HG03575 (cell line): Measurements from ENCODE around the gene CELA3A.

Experiments
- ATAC-seq: cut with Tn5 transposase; IDR thresholded peaks from one replicate; pipeline ENCODE4 v1.9.1; 2021; ENCODE audit not compliant: unreplicated experiment, insufficient number of reproducible peaks, low FRiP score; ENCODE audit errors: extremely low read depth

The CELA3A gene

DNA sequence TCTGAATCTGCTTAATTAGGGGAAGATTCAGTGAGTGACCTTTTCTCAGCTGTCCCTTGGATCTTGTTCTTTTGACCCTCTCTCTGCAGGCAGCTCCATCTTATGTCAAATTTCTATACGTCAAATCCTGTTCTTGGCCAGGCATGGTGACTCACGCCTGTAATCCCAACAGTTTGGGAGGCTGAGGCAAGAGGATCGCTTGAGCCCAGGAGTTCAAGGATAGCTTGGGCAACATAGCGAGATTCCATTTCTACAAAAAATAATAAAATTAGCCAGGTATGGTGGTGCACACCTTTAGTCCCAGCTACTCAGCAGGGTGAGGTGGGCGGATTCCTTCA is 38.8 kb downstream of the CELA3A start:
- no peak for ATAC-seq

DNA sequence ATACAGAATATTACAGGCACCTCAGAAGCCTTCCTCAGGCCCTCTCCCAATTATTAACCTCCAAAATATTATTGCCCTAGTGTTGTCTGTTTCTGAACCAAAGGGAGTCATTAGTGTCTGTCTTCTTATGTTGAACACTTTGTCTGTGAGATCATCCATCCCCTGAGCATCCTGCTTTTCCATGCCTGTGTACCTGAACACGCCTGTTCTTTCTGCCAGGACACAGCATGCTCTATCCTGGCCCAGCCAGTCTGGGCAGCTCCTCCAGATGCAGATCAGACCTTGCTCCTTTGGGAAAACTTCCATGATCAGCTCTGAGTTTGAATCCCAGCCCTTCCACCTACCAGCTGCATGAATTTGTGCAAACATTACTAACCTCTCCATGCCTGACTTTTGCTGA is 40.0 kb downstream of the CELA3A start:
- no peak for ATAC-seq

DNA sequence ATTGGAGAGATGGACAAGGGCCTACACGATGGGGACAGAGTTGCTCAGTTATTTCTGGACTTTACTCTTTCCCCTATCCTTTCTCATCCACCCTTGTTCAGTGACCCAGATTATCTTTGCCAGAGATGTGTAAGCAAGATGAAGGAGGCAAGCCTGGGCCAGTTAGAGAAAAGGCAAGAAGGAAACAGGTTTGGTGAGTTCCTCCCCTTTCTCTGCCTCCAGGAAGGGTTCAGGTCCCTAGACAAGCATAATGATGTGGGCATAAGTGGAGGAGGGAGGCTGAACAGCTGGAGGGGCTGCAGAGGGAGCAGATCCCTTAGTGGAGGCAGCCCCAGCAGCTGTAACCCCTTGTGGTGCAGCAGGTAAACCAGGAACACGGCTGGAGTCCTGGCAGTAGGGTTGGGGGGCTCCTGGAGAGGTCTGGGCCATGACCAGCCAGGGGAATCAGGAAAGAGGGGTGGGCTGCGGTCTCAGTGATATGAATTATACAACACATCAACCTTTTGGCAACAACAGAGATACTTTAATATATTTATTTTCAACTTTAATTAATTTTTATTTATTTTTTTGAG is 41.8 kb downstream of the CELA3A start:
- ATAC-seq, result no peak

DNA sequence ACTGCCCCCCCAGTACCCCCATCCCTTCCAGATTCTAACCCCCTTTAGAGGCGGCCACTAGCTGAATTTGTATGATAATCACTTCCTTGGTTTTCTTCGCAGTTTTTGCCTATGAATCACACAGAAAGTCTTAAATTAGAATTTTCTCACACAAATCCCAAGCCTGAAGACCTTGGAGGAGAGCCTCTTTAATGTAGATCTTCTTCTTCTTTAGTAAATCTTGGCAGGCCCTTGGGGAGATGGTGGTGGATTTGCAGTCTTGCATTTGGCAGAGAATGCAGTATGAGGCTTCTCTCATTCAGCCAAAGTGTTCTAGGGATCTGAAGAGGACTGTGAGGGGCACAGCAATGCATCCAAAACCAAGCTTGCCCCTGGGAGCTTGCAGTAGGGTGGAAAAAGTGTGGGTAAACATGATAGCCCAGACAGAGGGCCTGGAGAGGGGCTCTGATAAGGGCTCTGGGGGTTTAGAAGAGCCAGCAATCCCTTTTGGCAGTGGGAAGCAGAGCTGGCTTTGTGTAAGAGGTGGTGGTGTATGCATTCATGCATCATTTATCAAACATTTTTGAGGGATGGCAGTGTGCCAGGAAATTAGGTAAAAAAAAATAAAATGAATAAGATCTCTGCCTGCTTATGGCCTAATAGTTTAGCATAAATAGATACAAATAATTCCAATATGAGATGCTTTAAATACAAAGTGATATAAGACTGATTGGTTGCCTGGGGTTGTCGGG is 43.4 kb downstream of the CELA3A start:
- no peak for ATAC-seq

DNA sequence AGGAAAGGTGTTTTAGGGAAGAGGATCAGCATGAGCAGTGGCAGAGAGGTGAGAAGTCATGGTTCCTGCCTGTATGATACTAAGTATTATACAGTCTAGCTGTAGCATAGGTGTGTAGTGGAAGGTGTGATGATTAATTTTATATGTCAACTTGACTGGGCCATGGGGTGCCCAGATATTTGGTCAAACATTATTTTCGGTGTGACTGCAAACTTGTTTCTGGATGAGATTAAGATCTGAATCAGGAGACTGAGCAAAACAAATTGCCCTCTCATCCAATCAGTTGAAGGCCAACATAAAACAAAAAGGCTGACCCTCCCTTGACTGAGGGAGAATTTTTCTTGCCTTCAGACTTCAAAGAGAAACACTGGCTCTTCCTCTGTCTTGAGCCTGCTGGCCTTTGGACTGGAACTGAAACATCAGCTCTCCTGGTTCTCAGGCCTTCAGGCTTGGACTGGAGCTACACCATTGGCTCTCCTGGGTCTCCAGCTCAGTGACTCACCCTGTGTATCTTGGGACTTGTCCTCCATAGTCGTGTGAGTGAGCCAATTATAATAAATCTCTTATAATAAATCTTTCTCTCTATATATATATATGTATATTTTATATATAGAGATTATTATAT is 44.3 kb downstream of the CELA3A start:
- no peak for ATAC-seq

DNA sequence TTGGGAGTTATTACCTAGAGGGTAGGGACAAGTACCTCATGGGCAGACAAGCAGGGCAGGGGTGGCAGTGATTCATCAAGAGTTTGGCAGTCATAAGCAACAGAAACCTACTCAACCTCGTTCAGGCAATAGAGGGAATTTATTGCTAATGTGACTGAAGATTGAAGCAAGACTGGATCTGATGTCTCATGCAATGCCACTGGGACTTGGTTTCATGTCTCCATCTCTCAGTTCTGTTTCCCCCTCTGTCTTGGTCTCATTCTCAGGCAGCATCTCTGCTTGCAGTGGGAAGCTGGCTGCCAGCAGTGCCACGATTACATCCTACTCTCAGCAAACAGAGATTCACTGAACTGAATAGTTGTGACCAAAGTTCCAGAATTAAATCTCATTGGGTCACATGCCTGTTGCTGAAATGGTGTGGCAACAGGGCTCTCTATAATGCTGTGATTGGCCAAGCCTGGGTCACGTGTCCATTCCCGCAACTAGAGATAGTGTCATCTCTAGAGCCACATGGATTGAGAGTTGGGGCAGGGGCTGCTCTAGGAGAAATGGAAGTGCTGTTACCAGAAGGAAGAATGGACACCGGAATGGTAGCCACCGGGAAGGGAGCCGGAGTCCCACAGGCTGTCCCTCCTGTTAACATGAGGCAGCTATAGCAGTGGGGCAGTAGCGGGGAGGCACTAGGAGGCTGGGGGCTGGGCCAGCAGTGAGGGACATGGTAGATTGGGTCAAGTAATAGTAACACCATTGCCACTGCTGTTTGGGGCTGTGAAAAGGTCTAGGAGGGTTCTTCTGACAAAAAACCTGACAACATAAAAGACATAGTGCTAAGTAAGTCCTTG is 47.1 kb downstream of the CELA3A start:
- ATAC-seq, result no peak

DNA sequence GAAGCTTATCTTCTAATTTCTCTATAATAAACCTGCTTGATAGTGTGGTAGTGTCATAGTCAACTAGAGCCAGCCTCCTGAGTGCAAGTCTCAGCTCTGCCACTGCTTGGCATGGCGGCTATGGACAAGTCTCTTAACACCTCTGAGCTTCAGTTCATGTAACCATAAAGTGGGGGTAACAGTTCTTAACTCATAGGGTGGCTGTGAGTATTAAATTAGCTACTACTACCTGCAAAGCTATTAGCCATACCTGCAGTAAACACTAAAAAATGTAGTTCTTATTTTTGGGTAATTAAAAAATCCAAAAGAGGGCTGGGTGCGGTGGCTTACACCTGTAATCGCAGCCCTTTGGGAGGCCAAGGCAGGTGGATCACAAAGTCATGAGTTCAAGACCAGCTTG is 48.9 kb downstream of the CELA3A start:
- no peak for ATAC-seq

DNA sequence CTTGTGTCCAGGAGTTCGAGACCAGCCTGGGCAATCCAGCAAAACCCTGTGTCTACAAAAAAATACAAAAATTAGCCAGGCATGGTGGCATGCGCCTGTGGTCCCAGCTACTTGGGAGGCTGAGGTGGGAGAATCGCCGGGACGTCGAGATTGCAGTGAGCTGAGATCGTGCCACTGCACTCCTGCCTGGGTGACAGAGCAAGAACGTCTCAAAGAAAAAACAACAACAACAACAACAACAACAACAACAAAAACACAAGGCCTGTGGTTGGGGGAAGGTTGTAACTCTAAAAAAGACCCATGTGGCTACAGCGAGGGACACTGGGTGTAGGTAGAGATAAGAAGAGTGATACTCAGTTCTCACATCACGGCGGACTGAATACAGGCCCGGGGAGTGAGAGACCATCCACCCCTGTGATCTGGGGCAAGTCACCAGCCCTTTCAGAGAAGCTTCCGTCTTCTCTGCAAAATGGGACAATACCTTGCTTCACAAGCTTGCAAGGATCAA is 50.2 kb downstream of the CELA3A start:
- ATAC-seq, result no peak

DNA sequence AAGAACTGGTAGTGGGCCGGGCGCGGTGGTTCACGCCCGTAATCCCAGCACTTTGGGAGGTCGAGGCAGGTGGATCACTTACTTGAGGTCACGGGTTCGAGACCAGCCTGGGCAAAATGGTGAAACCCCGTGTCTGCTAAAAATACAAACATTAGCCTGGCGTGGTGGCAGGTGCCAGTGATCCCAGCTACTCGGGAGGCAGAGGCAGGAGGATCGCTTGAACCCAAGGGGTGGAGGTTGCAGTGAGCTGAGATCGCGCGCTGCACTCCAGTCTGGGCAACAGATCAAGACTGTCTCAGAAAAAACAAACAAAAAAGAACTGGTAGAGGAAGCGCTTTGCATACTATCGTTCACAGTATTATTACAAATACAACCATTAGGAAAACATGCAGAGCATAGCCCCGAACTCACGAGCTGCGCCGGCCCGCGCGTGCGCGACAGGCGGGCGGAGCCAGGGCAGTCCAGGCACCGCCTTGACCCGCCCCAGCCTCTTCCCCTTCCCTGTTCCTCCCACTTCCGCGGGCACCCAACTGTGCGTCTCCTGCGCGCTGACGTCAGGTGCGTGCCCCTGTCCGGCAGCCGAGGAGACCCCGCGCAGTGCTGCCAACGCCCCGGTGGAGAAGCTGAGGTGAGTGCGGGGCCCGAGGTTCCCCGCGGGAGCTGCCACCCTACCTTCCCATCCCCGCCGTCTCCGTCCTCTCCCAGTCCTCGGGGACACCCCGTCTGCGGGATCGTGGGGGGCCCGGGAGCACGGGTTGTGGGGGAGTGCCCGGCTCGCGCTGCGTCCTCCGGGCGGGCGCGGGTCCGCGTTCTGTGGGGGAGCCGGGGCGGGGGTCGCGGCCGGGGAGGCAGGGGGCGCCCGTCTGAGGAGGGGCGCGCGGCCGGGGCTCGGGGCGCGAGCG is 50.9 kb downstream of the CELA3A start, which contains the start of gene CDC42:
TSS of gene CDC42 (plus strand) at position 595 of the 902 bp plus-strand sequence. CDS start 25,770 bp downstream, outside the sequence.
- no peak for ATAC-seq

DNA sequence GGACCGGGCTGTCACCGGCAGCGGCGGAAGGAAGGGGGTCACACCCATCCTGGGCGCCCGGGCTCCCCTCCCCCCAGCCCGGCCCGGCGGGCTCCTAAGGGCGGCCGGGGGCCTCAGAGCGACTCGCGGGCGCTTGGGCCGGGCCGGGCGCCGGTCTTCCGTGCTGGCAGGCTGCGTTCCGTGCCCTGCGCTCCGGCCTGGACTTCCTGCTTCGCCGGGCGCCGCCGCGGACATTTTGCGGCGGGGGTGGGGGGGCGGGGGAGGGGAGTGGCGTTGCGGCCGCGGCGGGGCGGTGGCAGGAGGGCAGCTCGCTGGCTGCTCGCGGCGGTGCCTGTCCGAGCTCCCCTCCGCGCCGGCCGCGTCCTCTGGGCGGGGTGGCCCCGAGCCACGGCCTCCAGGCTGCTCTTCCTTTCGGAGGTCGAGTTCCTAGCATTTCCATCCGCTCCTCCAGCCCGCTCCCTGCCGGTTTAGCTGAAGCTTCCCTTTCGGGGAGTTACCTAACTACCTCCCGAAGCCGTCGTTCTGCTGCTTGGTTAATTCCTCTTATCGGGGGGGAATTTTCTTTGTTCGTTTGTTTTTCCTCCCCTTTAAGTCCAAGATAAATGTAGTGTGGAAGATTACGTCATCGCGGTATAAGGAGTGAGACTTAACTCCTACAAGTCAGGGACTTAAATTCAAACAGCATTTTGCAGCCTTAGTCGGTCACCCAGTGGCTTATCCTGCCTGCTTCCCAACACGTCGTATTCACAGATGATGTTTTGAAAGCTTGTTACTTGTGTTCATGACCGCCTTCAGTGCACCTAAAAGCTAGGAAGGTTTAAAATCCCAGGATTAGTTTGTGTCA is 51.8 kb downstream of the CELA3A start:
- no peak for ATAC-seq

DNA sequence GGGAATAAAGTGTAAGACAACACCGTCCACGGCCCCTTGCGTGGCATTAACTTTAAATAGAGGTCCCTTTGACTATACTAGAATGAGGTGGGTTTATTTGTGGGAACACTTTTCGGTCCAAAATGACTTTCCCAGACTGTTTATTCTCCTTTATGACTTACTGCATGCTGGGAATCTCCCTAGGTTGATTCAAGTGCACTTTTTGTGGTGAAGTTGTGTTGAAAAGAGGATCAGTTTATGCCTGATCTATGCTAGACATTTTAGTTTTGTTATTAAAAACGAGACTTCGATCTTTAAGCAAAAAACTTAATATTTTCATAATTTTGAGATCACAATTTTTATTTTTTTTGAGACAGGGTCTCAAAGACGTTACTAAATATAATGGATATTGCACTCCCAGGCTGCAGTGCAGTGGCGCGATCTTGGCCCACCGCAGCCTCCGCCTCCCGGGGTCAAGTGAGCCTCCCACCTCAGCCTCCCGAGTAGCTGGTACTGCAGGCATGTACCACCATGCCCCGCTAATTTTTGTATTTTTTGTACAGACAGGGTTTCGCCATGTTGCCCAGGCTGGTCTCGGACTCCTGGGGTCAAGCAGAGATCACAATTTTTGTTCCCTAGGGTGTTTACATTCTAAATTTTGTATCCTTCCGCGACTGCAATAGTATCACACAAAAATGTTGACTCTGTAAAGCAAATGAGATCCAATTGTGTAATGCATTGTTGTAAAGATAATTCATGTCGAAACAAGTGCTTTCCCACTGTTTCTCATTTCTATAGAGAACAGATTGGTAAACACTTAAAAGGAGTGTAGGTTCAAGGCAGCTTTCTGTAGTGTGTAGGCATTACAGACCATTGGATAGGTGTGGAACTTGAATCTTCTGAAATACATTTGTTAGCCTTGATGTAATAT is 52.7 kb downstream of the CELA3A start:
- ATAC-seq, result no peak

DNA sequence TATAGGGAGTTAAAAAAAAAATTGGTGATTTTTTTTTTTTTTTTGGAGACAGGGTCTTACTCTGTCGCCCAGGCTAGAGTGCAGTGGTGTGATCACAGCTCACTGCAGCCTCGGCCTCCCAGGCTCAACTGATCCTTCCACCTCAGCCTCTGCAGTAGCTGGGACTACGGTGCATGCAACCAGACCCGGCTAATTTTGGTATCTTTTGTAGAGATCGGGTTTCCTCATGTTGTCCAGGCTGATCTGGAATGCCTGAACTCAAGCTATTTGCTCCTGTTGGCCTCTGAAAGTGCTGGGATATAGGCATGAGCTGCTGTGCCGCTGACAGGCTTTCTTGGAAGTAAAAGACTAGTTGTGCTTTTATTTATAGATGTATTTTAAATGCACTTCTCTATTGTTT is 54.0 kb downstream of the CELA3A start:
- ATAC-seq, result no peak

DNA sequence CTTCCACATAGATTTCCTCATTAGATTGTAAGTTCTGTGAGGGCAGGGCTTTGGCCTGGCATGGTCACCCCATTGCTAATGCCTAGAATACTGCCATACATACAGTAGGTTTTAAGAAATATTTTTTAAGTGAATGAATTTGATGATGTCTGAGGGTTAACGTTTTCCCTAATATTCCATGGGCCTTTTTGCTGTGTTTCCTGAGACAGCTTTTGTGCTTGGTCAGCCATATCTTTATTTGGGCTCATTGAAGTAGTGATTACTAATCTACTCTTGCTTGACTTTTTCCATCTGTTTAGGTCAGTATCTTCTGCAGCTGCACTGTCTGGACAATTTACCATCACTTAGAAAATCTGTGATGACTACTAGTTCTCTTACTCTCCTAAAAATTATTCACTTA is 54.6 kb downstream of the CELA3A start:
- ATAC-seq, result no peak

DNA sequence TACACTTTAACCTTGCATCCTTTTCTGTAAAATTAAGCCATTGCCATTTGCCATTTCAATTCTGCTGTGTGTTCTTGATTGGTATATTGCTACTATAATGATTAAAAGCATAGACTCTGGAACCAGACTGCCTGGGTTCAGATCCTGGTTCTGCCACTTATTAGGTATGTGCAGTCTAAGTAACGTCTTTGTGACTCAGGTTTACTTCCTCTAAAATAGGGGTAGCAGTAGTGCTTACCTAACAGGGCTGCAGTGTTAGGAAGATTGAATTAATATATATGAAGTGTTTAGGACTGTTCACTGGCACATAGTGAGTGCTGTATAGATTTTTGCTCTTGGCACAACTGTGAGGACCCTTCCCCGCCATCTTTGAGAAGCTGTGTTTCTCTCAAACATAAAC is 55.5 kb downstream of the CELA3A start:
- ATAC-seq, result no peak

DNA sequence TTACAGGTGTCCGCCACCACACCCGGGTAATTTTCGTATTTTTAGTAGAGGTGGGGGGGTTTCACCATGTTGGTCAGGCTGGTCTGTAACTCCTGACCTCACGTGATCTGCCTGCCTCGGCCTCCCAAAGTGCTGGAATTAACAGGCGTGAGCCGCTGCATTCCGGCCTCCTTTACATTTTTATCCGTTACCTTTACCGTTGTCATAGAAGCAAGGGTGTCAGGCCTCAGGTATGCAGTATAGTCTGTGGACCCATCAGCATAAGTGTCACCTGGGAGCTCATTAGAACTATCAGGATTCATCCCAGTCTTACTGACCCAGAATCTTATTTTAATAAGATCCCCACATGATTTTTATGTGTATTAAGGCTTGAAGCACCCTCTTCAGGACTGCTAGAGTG is 56.4 kb downstream of the CELA3A start:
- ATAC-seq, result no peak
